IPS-11a (cell line): ENCODE data around the gene SHROOM3.

Experiments
- H3K4me3 ChIP-seq: one replicate; pipeline ENCODE4 v1.5.1; 2013; ENCODE audit warnings: low read depth, low read length, control low read depth

SHROOM3 gene

GRCh38 chr4:76800902-76801301 is 365.9 kb downstream of the SHROOM3 start:
- no peak overlapping the region for H3K4me3 ChIP-seq

- H3K4me3 ChIP-seq: peak overlapping the region; percentile 24
Measured at GRCh38 chr4:76801621-76802235, 366.7 kb downstream of the SHROOM3 start.

GRCh38 chr4:76802236-76803021 is 367.4 kb downstream of the SHROOM3 start:
- H3K4me3 ChIP-seq: peak overlapping the region; percentile 8

- H3K4me3 ChIP-seq: no peak overlapping the region
Measured at GRCh38 chr4:76803522-76803921, 368.5 kb downstream of the SHROOM3 start.

GRCh38 chr4:76804096-76804495 is 369.1 kb downstream of the SHROOM3 start:
- H3K4me3 ChIP-seq: no peak overlapping the region

- H3K4me3 ChIP-seq: no peak overlapping the region
Measured at GRCh38 chr4:76806346-76806745, 371.3 kb downstream of the SHROOM3 start.

GRCh38 chr4:76806757-76807156 is 371.7 kb downstream of the SHROOM3 start:
- no peak overlapping the region for H3K4me3 ChIP-seq

GRCh38 chr4:76809594-76810305 is 374.7 kb downstream of the SHROOM3 start:
- no peak overlapping the region for H3K4me3 ChIP-seq

GRCh38 chr4:76811604-76812412 is 376.8 kb downstream of the SHROOM3 start:
- no peak overlapping the region for H3K4me3 ChIP-seq

GRCh38 chr4:76813070-76813469 is 378.0 kb downstream of the SHROOM3 start:
- no peak overlapping the region for H3K4me3 ChIP-seq

GRCh38 chr4:76821641-76822040 is 386.6 kb downstream of the SHROOM3 start:
- H3K4me3 ChIP-seq: no peak overlapping the region

- H3K4me3 ChIP-seq: no peak overlapping the region
Measured at GRCh38 chr4:76822303-76822702, 387.3 kb downstream of the SHROOM3 start.

GRCh38 chr4:76823495-76823894 is 388.5 kb downstream of the SHROOM3 start:
- no peak overlapping the region for H3K4me3 ChIP-seq

GRCh38 chr4:76830612-76830963 is 395.6 kb downstream of the SHROOM3 start:
- H3K4me3 ChIP-seq: no peak overlapping the region

- no peak overlapping the region for H3K4me3 ChIP-seq
Measured at GRCh38 chr4:76830964-76831703, 396.1 kb downstream of the SHROOM3 start.

GRCh38 chr4:76831711-76832373 is 396.8 kb downstream of the SHROOM3 start:
- no peak overlapping the region for H3K4me3 ChIP-seq
